IPS-20b (cell line): ENCODE data around the gene LPAR6.

Experiments
- H3K27ac ChIP-seq: one replicate; pipeline ENCODE4 v1.5.1; 2013; ENCODE audit warnings: low read length
- H3K27me3 ChIP-seq: 2 replicates; pipeline ENCODE4 v1.6.1; 2013; ENCODE audit warnings: mild to moderate bottlenecking, low read length, inconsistent platforms; ENCODE audit not compliant: insufficient read depth
- H3K36me3 ChIP-seq: 2 replicates; pipeline ENCODE4 v1.6.1; 2013; ENCODE audit warnings: low read depth, mild to moderate bottlenecking, inconsistent platforms, low read length, moderate library complexity; ENCODE audit not compliant: insufficient read depth
- H3K4me1 ChIP-seq: 2 replicates; pipeline ENCODE4 v1.6.1; 2013; ENCODE audit warnings: mild to moderate bottlenecking, control low read depth, inconsistent platforms, low read length, moderate library complexity; ENCODE audit not compliant: insufficient read depth
- H3K4me3 ChIP-seq: 2 replicates; pipeline ENCODE4 v1.5.1; 2013; ENCODE audit warnings: mild to moderate bottlenecking, low read length, inconsistent platforms
- H3K9ac ChIP-seq: 2 replicates; pipeline ENCODE4 v1.6.1; 2013; ENCODE audit warnings: low read depth, mild to moderate bottlenecking, inconsistent platforms, low read length, moderate library complexity
- H3K9me3 ChIP-seq: 2 replicates; pipeline ENCODE4 v1.6.1; 2013; ENCODE audit warnings: mild to moderate bottlenecking, low read depth, low read length, inconsistent platforms; ENCODE audit not compliant: insufficient read depth

Gene LPAR6

DNA sequence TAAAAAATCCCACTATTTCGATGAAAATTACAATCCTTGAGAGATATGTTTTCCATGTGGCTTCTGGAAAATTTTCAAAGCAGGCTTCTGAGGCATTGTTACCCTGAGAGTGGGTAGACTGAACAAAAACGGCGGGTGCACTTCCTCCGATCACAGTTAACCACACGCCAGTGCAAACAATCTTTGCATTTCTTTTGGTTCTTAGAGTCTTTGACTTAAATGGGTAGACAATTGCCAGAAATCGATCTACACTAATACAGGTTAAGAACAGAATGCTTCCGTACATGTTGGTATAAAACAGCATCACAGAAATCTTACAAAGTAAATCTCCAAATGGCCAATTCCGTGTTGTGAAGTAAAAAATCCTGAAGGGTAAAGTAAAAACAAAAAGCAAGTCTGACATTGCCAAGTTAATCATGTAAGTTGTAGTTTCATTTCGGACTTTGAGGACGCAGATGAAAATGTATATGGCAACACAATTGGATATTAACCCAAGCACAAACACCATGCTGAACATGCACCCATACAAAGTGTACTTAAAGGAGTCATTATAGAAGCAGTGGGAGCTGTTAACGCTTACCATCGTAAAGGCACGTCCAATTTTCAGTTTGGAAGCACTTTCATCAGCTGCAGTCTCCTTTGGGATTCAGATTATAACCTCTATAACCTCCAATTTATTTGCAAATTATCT is 927 bp downstream of the LPAR6 start:
- Histone ChIP-seq H3K4me3 (peak overlapping the region; percentile 72), H3K36me3 (no peaks in the 10 kb centered on the region), H3K4me1 (peaks cover 19% of the 10 kb centered on the region; the same call in 1 of the 2 replicates), H3K9ac (peak overlapping the region; percentile 76), H3K9me3 (no peaks in the 10 kb centered on the region), H3K27ac (no peak overlapping the region), H3K27me3 (no peaks in the 10 kb centered on the region)

DNA sequence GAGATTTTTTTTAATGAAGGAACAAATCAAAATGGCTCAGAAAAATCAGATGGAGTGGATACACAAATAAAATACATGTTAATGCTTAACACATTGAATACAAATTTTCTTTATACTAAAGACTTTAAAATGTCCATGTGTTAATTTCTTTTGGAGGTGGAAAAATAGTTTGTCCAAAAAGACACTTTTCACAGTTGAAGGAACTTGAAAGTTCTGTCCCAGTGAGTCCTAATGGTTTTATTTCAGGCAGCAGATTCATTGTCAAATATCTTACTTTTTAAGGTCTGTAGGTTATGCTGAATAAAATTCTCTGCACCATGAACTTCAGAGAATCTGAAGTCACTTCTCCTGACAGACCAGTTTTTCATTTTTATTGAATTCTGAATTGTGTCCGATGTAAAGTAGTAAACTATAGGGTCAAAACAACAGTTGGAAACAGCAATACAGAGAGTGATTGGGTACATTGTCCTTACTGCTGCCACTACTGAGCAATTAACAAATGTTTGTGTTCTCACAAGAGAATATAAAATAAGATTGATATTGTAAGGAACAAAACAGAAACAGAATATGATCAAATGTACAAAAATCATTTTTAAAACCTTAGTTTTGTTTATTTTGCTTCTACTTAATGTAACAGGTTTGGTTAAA is 1.6 kb downstream of the LPAR6 start:
- no peaks in the 10 kb centered on the region for H3K36me3 ChIP-seq

DNA sequence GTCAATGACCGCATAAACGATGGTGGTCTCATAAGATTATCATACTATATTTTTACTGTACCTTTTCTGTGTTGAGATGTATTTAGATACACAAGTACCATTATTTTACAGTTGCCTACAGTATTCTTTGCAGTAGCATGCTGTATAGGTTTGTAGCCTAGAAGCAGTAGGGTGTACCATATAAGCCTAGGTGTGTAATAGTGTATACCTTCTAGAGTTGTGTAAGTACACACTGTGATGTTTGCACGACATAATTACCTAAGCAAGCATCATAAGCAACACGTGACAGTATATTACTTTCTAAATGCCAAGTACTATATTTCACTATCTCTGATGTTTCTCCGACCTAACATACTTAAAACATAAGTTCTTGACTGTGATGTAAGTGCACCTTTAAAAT is 2.7 kb downstream of the LPAR6 start:
- H3K36me3 ChIP-seq, result no peaks in the 10 kb centered on the region
- H3K9me3 ChIP-seq, result no peaks in the 10 kb centered on the region
- H3K27ac ChIP-seq, result no peak overlapping the region
- peak overlapping the region; percentile 72 for H3K4me3 ChIP-seq
- no peaks in the 10 kb centered on the region for H3K27me3 ChIP-seq
- H3K4me1 ChIP-seq, result peaks cover 19% of the 10 kb centered on the region; the same call in 1 of the 2 replicates
- H3K9ac ChIP-seq, result no peak overlapping the region

More for the DNA sequence above, 1.6 kb downstream of the LPAR6 start:
- no peaks in the 10 kb centered on the region for H3K9me3 ChIP-seq
- H3K4me3 ChIP-seq, result peak overlapping the region; percentile 72
- H3K4me1 ChIP-seq, result peaks cover 19% of the 10 kb centered on the region; the same call in 1 of the 2 replicates
- H3K9ac ChIP-seq, result peak overlapping the region; percentile 76
- H3K27me3 ChIP-seq, result no peaks in the 10 kb centered on the region
- H3K27ac ChIP-seq, result no peak overlapping the region

DNA sequence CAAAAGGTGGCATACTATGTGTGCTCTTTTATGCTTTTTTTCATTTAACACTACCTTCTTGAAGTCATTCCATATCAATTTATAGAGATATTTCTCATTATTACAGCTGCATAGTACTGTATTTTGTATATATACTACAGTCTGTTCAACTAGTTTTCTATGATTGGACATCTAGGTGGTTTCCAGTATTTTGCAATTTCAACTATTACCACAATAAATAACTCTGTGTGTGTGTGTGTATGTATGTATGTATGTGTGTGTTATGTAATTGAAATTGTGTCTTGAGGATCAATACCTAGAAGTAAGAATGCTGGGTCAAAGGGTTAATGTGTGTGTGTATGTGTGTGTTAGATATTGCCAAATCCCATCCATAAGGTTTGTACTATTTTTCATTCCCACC is 7.0 kb downstream of the LPAR6 start:
- Histone ChIP-seq H3K4me1 (no peaks in the 10 kb centered on the region), H3K4me3 (no peak overlapping the region)

DNA sequence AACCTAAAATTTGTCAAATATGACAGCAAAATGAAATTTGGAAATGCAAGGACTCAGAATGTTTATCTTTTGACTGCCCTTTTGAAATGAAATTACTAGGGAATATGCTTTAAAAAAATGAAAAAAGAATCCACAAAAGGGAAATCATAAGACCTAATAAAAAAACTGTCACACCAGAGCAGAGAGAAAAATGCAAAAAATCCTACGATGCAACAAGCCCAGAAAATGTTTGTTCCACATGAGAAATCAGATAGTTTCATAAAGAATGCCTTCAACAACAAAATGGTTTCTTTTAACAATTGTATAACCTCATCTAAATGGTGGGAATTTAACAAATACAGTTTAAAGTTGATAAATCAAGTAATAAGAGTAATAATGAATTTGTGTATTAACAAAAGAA is 8.0 kb downstream of the LPAR6 start:
- no peak overlapping the region for H3K4me3 ChIP-seq
- no peak overlapping the region for H3K27ac ChIP-seq
- no peaks in the 10 kb centered on the region for H3K27me3 ChIP-seq
- no peaks in the 10 kb centered on the region for H3K9me3 ChIP-seq
- H3K9ac ChIP-seq, result no peak overlapping the region
- no peaks in the 10 kb centered on the region for H3K4me1 ChIP-seq
- no peaks in the 10 kb centered on the region for H3K36me3 ChIP-seq

More for the DNA sequence above, 7.0 kb downstream of the LPAR6 start:
- no peaks in the 10 kb centered on the region for H3K9me3 ChIP-seq
- no peak overlapping the region for H3K9ac ChIP-seq
- H3K36me3 ChIP-seq, result no peaks in the 10 kb centered on the region
- no peak overlapping the region for H3K27ac ChIP-seq
- no peaks in the 10 kb centered on the region for H3K27me3 ChIP-seq

DNA sequence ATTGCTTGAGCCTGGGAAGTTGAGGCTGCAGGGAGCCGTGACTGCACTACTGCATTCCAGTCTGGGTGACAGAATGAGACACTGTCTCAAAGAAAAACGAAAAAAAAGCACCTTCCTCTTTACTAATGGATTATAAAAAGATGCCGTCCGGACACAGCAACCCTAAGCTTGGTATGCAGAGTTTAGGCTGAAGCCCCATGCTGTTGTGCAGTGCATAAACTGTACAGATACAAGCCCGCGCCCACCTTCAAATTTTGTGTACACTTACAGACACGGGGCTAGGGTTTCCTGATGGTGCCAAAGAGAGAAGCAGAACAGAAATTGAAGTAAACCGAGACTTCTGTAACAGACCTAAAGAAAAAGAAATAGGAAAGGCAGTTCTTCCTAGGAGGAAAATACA is 9.0 kb downstream of the LPAR6 start:
- H3K4me1 ChIP-seq, result no peaks in the 10 kb centered on the region
- H3K36me3 ChIP-seq, result no peaks in the 10 kb centered on the region
- no peaks in the 10 kb centered on the region for H3K27me3 ChIP-seq
- no peak overlapping the region for H3K4me3 ChIP-seq
- no peak overlapping the region for H3K9ac ChIP-seq
- no peak overlapping the region for H3K27ac ChIP-seq
- no peaks in the 10 kb centered on the region for H3K9me3 ChIP-seq

DNA sequence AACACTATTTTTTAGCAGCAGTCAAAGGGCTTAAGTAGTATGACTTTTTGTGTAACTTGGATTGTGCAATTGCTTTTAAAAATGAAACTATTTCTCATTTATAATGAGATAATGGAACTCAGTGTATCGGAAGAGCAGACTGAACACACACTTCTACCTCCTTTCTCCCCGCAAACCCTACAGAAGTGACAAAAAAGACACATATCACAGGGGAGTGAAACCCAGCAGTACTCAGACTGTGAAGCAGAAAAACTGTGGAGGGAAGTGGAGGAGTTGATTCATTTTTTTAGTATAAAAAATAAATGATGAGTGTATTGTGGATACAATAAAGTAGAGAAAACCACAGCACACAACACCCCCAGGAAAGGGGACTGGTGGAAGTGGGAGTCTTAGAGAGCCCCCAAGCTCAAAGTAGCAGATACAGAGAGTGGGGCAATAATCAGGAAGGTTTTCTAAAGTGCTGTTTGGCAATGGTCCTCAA is 9.7 kb downstream of the LPAR6 start:
- H3K4me3 ChIP-seq, result no peak overlapping the region
- H3K9ac ChIP-seq, result no peak overlapping the region
- H3K27ac ChIP-seq, result no peak overlapping the region

DNA sequence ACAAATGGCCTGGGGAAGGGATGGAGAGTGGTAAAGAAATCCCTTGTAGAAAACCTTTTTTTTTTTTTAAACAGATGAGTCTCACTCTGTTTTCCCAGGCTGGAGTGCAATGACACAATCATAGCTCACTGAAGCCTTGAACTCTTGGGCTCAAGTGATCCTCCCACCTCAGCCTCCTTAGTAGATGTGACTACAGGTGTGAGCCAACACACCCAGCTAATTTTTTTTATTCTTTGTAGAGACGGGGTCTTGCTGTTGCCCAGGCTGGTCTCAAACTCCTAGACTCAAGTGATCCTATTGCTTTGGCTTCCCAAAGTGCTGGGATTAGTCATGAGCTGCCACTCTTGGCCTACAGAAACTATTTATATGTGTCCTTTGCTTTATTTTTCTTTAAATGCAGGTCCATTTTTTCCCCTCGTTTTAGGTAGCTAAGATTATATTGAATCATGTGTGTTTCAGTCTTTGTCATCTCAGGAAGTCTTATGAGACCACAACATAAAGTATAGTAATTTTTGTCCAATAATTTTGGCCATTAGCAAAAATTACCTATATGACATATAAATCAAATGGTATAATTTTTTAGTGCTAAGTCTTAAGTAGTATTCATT is 10.5 kb downstream of the LPAR6 start:
- H3K4me1 ChIP-seq, result no peaks in the 10 kb centered on the region
- no peaks in the 10 kb centered on the region for H3K9me3 ChIP-seq
- H3K27me3 ChIP-seq, result no peaks in the 10 kb centered on the region
- no peak overlapping the region for H3K9ac ChIP-seq
- no peak overlapping the region for H3K4me3 ChIP-seq
- H3K36me3 ChIP-seq, result no peaks in the 10 kb centered on the region
- no peak overlapping the region for H3K27ac ChIP-seq

More for the DNA sequence above, 9.7 kb downstream of the LPAR6 start:
- Histone ChIP-seq H3K27me3 (no peaks in the 10 kb centered on the region), H3K4me1 (no peaks in the 10 kb centered on the region), H3K9me3 (no peaks in the 10 kb centered on the region), H3K36me3 (no peaks in the 10 kb centered on the region)

DNA sequence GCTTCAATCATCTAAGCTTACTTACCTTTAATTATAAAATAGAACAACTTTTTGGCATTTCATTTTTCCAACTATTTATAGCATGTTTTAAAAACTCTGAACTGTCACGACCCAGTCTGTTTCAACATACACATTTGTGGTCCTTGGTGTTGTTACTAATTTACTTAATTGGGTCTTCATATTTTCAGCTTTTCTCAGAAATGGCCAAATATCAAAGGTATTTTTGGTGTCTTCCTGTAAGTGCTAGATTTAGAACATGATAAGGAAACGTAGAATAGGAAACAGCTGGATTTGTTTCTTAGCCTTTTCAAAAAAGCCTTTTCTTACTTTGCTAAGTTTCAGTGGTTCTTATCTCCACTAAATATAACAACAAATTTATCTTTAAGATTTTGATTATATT is 11.4 kb downstream of the LPAR6 start:
- Histone ChIP-seq H3K4me1 (no peaks in the 10 kb centered on the region), H3K4me3 (no peak overlapping the region), H3K27me3 (no peaks in the 10 kb centered on the region), H3K9ac (no peak overlapping the region), H3K27ac (no peak overlapping the region), H3K36me3 (no peaks in the 10 kb centered on the region), H3K9me3 (no peaks in the 10 kb centered on the region)

DNA sequence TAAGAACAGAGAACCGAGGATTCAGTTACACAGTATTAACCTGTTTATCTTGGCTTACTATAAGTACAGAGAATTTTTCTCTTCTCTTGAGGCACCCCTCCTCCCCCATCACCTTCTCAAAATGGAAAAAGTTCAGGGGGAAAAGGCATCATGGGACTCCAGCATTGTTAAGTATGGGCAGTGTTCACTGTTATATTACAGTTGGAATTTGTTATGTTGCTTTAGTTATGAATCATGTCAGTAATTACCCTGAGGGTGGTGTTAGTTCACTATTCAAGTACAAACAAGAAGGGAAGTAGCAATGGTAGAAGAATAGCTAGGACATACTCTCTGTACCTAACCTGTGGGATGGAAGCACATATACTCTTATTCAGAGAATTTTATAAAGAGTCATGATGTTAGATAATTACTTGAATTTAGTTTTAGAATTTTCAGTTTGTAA is 12.0 kb downstream of the LPAR6 start:
- Histone ChIP-seq H3K4me1 (no peaks in the 10 kb centered on the region), H3K9me3 (no peaks in the 10 kb centered on the region), H3K36me3 (no peaks in the 10 kb centered on the region), H3K9ac (no peak overlapping the region), H3K4me3 (no peak overlapping the region), H3K27ac (no peak overlapping the region), H3K27me3 (no peaks in the 10 kb centered on the region)

DNA sequence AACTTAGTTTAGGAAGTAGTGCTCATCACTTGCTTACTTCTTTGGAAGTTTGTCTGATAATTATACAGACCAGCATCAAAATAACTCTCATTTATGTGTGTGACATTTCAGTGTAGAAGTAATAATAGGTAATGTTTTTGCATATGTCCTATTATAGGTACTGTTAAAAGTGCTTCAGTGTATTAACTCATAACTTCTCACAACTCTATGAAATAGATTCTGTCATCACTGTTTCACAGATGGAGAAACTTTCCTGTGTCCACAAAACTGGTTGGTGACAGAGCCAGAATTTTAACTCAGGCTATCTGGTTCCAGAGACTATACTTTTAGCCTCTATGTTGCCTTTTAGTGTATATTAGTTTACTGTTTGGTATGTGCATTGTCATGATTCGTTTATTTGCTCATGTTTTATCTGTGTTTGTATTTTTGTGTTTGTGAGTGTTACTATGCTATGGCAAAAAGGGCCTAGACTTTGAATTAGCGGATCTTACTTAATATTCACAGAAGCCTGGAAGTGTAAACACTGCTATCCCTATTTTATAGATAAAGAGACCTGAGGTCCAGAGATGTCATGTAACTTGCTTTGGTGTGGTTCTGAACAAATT is 12.7 kb downstream of the LPAR6 start:
- H3K4me1 ChIP-seq, result no peaks in the 10 kb centered on the region
- no peak overlapping the region for H3K9ac ChIP-seq
- no peak overlapping the region for H3K27ac ChIP-seq
- no peak overlapping the region for H3K4me3 ChIP-seq
- H3K27me3 ChIP-seq, result no peaks in the 10 kb centered on the region
- no peaks in the 10 kb centered on the region for H3K9me3 ChIP-seq
- no peaks in the 10 kb centered on the region for H3K36me3 ChIP-seq
